MCF 10A (cell line): ENCODE measurements around the gene REV3L. TPM values are rescaled to one million over a fixed set of nuclear protein-coding genes. Genes with fewer than 3 reads are reported as not detected.
"Not testable (repeated sequence)": the region's sequence is repeated elsewhere in the genome, so short reads cannot be mapped to it uniquely, and the experiment has no call there.

Experiments used
- BruUV-seq: library from RNA; stranded (reverse); fragments of 400-500 nt; replicated peaks from 2 replicates; lab custom pipeline; 2021; lab: Mats Ljungman, UMichigan
- CTCF ChIA-PET: fragments of 300-600 bp; sonication (Branson Sonifier 250); formaldehyde crosslinking; extraction: SDS; loops from one replicate; lab custom pipeline; 2021; ENCODE audit warnings: antibody characterized with exemption, inconsistent platforms; lab: Yijun Ruan, JAX
- POLR2A ChIA-PET: fragments of 300-600, 350-650 bp; sonication (Branson Sonifier 250); formaldehyde crosslinking; extraction: SDS; loops from one replicate; lab custom pipeline; 2020; ENCODE audit warnings: antibody characterized with exemption, inconsistent platforms; lab: Yijun Ruan, JAX
- DNase-seq: peaks from one replicate; pipeline ENCODE4 v3.0.0-alpha.2; 2018; ENCODE audit not compliant: unreplicated experiment
- H3K27ac Mint-ChIP-seq: one replicate; pipeline ENCODE4 v1.8.0; 2022; ENCODE audit warnings: mild to moderate bottlenecking, low read depth, mixed read lengths; ENCODE audit not compliant: unreplicated experiment
- H3K27me3 Mint-ChIP-seq: one replicate; pipeline ENCODE4 v1.8.0; 2022; ENCODE audit warnings: mixed read lengths; ENCODE audit not compliant: insufficient read depth, unreplicated experiment
- H3K36me3 Mint-ChIP-seq: one replicate; pipeline ENCODE4 v1.8.0; 2022; ENCODE audit warnings: mild to moderate bottlenecking, moderate library complexity, mixed read lengths; ENCODE audit not compliant: insufficient read depth, unreplicated experiment
- H3K4me1 Mint-ChIP-seq: one replicate; pipeline ENCODE4 v1.8.0; 2022; ENCODE audit warnings: mixed read lengths; ENCODE audit not compliant: insufficient read depth, unreplicated experiment
- H3K4me3 Mint-ChIP-seq: one replicate; pipeline ENCODE4 v1.8.0; 2022; ENCODE audit warnings: mild to moderate bottlenecking, moderate library complexity, mixed read lengths; ENCODE audit not compliant: unreplicated experiment
- H3K9me3 Mint-ChIP-seq: one replicate; pipeline ENCODE4 v1.8.0; 2022; ENCODE audit warnings: mixed read lengths; ENCODE audit not compliant: unreplicated experiment
- intact Hi-C: fragments of 100-400 bp; cut with micrococcal nuclease; formaldehyde crosslinking; loops from 2 replicates; pipeline ENCODE4 v1.14.1; 2022
- total RNA-seq: library from RNA; stranded (reverse); gene quantifications from 2 replicates; pipeline ENCODE4 v1.2.3, GENCODE V29; 2022
- TF ChIP-seq, protein P1 (sequence below): fragments of 200-600 bp; IDR thresholded peaks from one replicate; pipeline ENCODE4 v1.8.0; 2022; ENCODE audit warnings: antibody characterized with exemption, mild to moderate bottlenecking; ENCODE audit not compliant: unreplicated experiment

REV3L gene
- total RNA-seq, 1 experiment from 2014 or later, result 31.2 TPM

DNA sequence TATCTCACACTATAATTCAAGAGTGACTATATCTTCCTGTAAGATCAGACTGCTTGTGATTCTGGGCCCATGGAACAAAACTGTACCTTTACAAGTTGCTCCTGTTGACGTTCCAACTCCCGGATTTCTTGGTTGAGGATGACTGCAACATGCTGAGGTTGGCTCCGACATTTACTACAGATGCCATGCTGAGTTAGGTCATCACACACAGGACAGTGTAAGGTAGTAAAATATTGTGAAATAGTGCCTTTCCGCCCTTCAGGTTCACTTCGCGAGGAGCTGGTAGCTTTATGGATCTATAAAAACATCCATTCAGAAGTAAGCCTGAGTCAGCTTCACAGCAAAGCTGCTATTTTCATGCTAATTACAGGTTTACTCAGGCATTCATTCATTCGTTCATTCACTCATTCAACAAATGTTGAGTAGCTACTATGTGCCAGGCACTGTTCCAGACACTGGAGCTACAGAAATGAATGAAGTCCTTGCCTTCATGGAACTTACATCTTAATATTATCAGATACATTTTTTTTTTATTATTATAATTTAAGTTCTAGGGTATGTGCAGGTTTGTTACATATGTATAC lies 175.7 kb downstream of the REV3L start:
- no peaks in the 10 kb centered on the region for H3K27me3 Mint-ChIP-seq
- DNase-seq, result peak; percentile 8
- H3K36me3 Mint-ChIP-seq, result peaks cover 87% of the 10 kb centered on the region
- H3K4me1 Mint-ChIP-seq, result no peaks in the 10 kb centered on the region
- no peaks in the 10 kb centered on the region for H3K9me3 Mint-ChIP-seq
- no peak overlapping the region for H3K4me3 Mint-ChIP-seq
- intact Hi-C loops, result no loop called here
- H3K27ac Mint-ChIP-seq, result no peak overlapping the region
- CTCF ChIA-PET, result no interaction called here
- TF ChIP-seq, protein P1, sequence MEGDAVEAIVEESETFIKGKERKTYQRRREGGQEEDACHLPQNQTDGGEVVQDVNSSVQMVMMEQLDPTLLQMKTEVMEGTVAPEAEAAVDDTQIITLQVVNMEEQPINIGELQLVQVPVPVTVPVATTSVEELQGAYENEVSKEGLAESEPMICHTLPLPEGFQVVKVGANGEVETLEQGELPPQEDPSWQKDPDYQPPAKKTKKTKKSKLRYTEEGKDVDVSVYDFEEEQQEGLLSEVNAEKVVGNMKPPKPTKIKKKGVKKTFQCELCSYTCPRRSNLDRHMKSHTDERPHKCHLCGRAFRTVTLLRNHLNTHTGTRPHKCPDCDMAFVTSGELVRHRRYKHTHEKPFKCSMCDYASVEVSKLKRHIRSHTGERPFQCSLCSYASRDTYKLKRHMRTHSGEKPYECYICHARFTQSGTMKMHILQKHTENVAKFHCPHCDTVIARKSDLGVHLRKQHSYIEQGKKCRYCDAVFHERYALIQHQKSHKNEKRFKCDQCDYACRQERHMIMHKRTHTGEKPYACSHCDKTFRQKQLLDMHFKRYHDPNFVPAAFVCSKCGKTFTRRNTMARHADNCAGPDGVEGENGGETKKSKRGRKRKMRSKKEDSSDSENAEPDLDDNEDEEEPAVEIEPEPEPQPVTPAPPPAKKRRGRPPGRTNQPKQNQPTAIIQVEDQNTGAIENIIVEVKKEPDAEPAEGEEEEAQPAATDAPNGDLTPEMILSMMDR, result no peak
- no TSS peak for BruUV-seq
- POLR2A ChIA-PET, result no interaction called here

- intact Hi-C loops, result no loop called here
- BruUV-seq, result no TSS peak
- Mint-ChIP-seq H3K9me3 (no peaks in the 10 kb centered on the region), H3K4me1 (no peaks in the 10 kb centered on the region), H3K36me3 (peaks cover 84% of the 10 kb centered on the region), H3K27ac (no peak overlapping the region), H3K27me3 (no peaks in the 10 kb centered on the region), H3K4me3 (no peak overlapping the region)
- TF ChIP-seq, protein P1, result no peak
- peak; percentile 9 for DNase-seq
- ChIA-PET CTCF (interaction anchor here (0.6 kb wide), 1 partner anchor 878 kb away, joined by 3 read pairs; no protein-coding TSS in a partner anchor), POLR2A (no interaction called here)
These were observed 176.7 kb downstream of the REV3L start for GRCh38 chr6:111306104-111306888.

- Mint-ChIP-seq H3K36me3 (peaks cover 60% of the 10 kb centered on the region), H3K27me3 (no peaks in the 10 kb centered on the region), H3K4me3 (no peak overlapping the region), H3K27ac (no peak overlapping the region), H3K4me1 (no peaks in the 10 kb centered on the region), H3K9me3 (no peaks in the 10 kb centered on the region)
- no TSS peak for BruUV-seq
- intact Hi-C loops, result no loop called here
- no peak for DNase-seq
- ChIA-PET POLR2A (interaction anchor here (1.1 kb wide), 1 partner anchor 42 kb away, joined by 3 read pairs; no protein-coding TSS in a partner anchor), CTCF (interaction anchor here (0.6 to 0.7 kb wide), 3 partner anchors 11 to 366 kb away, joined by 3 to 4 read pairs (median 3); no protein-coding TSS in a partner anchor)
- TF ChIP-seq, protein P1, result no peak
These were observed 181.1 kb downstream of the REV3L start for GRCh38 chr6:111301946-111302345.

- H3K27ac Mint-ChIP-seq, H3K4me3 Mint-ChIP-seq, DNase-seq, intact Hi-C loops, H3K27me3 Mint-ChIP-seq, BruUV-seq, H3K4me1 Mint-ChIP-seq, H3K9me3 Mint-ChIP-seq: not testable (repeated sequence)
- CTCF ChIA-PET, result interaction anchor here (0.6 kb wide), 2 partner anchors 11 to 366 kb away, joined by 3 to 4 read pairs; no protein-coding TSS in a partner anchor
- H3K36me3 Mint-ChIP-seq, result peaks cover 53% of the 10 kb centered on the region
- POLR2A ChIA-PET, result interaction anchor here (0.6 to 1.1 kb wide), 2 partner anchors 41 to 50 kb away, joined by 3 read pairs; no protein-coding TSS in a partner anchor
These were observed 181.8 kb downstream of the REV3L start for GRCh38 chr6:111300938-111301800.
